Lower leg skin (tissue), 4 donors: ENCODE data around the gene SETX. TPM values are rescaled to one million over a fixed set of nuclear protein-coding genes. Genes with fewer than 3 reads are reported as not detected.

Experiments
- DNase-seq, 2 donors: peaks; one replicate each; pipeline ENCODE4 v3.0.0-alpha.2; 2019; ENCODE audit warnings: low spot score in 2 of 2
- H3K4me3 ChIP-seq: fragments of 200-600 bp; sonication (generic); 2 replicates; pipeline ENCODE4 v1.5.1; 2017; ENCODE audit warnings: mild to moderate bottlenecking, low read depth; ENCODE audit not compliant: poor library complexity, severe bottlenecking
- POLR2A ChIP-seq, 2 donors: fragments of 450-650 bp; IDR thresholded peaks; one replicate each; pipeline ENCODE4 v1.6.1; 2016 to 2017; ENCODE audit warnings: antibody characterized with exemption in 2 of 2, mild to moderate bottlenecking in 1 of 2, moderate library complexity in 1 of 2
- WGBS, 2 donors: methylation state at CpG; one replicate each; pipeline ENCODE4 v1.1.5; 2018; 5-methylcytosine and 5-hydroxymethylcytosine counted together
- intact Hi-C: fragments of 100-400 bp; cut with DNase I; formaldehyde crosslinking; loops from one replicate; pipeline ENCODE4 v1.15.0; 2023; ENCODE audit warnings: low total_unique reads
- total RNA-seq, 4 donors: library from RNA; depleted of rRNA; stranded (reverse); fragments of >200 nt; gene quantifications; one replicate each; pipeline ENCODE4 v1.1.0, GENCODE V29; 2016
- TF ChIP-seq, protein P1 (sequence below), 3 donors: fragments of 450-650 bp; IDR thresholded peaks; one replicate each; pipeline ENCODE4 v1.5.1; 2016; ENCODE audit warnings: antibody characterized with exemption in 3 of 3, mild to moderate bottlenecking in 3 of 3, moderate library complexity in 2 of 3

SETX gene
- total RNA-seq, 4 donors from 2014 or later: 32.8 to 38.7 (median 35.9) TPM

DNA sequence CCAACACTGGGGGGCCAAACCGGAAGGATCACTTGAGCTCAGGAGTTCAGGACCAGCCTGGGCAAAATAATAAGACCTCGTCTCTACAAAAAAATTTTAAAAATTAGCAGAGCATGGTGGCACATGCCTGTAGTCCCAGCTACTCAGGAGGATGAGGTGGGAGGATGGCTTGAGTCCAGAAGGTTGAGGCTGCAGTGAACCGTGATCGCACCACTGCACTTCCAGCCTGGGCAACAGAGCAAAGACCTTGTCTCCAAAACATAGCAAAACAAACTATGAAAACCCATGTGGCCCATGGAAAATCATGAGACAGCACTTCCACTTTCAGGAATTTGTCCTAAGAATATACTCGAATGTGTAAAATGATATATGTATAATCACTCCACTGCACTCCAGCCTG, 6.1 kb downstream of the SETX start:
- H3K4me3 ChIP-seq: no peak overlapping the region
- TF ChIP-seq, protein P1, sequence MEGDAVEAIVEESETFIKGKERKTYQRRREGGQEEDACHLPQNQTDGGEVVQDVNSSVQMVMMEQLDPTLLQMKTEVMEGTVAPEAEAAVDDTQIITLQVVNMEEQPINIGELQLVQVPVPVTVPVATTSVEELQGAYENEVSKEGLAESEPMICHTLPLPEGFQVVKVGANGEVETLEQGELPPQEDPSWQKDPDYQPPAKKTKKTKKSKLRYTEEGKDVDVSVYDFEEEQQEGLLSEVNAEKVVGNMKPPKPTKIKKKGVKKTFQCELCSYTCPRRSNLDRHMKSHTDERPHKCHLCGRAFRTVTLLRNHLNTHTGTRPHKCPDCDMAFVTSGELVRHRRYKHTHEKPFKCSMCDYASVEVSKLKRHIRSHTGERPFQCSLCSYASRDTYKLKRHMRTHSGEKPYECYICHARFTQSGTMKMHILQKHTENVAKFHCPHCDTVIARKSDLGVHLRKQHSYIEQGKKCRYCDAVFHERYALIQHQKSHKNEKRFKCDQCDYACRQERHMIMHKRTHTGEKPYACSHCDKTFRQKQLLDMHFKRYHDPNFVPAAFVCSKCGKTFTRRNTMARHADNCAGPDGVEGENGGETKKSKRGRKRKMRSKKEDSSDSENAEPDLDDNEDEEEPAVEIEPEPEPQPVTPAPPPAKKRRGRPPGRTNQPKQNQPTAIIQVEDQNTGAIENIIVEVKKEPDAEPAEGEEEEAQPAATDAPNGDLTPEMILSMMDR (IDR thresholded peaks at IDR 0.05): no peak
- TF ChIP-seq POLR2A (IDR thresholded peaks at IDR 0.05): no peak
- intact Hi-C loops: no loop called here
- no peak for DNase-seq
- WGBS, 2 donors: 52 to 58% methylated on average over 5 of the region's 5 CpGs

GRCh38 chr9:132346177-132346576, 8.6 kb downstream of the SETX start:
- intact Hi-C loops: no loop called here
- WGBS, 2 donors: 82 to 89% methylated on average over 5 of the region's 5 CpGs
- no peak for TF ChIP-seq POLR2A (IDR thresholded peaks at IDR 0.05)
- TF ChIP-seq, protein P1 (IDR thresholded peaks at IDR 0.05): no peak

GRCh38 chr9:132341177-132341840, 13.5 kb downstream of the SETX start:
- no peak for DNase-seq
- intact Hi-C loops: no loop called here
- no peak overlapping the region for H3K4me3 ChIP-seq
- no peak for TF ChIP-seq POLR2A (IDR thresholded peaks at IDR 0.05)
- TF ChIP-seq, protein P1 (IDR thresholded peaks at IDR 0.05): no peak
- WGBS, 2 donors: 73 to 77% methylated on average over 9 of the region's 9 CpGs

More at GRCh38 chr9:132346177-132346576, 8.6 kb downstream of the SETX start:
- DNase-seq: no peak
- H3K4me3 ChIP-seq: no peak overlapping the region

- no peak for DNase-seq
- intact Hi-C loops: no loop called here
- H3K4me3 ChIP-seq: no peak overlapping the region
- WGBS, 2 donors: 96% methylated on average over 3 of the region's 3 CpGs
- TF ChIP-seq, protein P1 (IDR thresholded peaks at IDR 0.05): no peak
- no peak for TF ChIP-seq POLR2A (IDR thresholded peaks at IDR 0.05)
These were observed 20.4 kb downstream of the SETX start for GRCh38 chr9:132334364-132334763.

DNA sequence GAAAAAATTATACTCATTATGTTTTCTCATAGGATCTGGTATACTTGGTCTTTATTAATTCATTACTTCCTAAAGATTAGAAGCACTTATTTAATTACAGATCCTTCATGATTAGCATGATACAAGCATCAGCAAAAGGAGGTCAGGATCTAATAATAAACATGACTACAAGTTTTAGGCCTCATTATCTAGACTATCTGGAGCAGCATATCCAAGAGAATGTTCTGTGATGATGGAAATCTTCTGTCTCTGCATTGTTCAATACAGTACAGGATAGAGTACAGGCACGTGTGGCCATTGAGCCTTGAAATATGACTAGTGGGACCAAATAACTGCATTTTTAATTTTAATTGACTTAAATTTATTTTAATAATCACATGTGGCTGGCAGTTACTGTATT, 21.2 kb downstream of the SETX start:
- H3K4me3 ChIP-seq: no peak overlapping the region
- TF ChIP-seq POLR2A (IDR thresholded peaks at IDR 0.05): no peak
- TF ChIP-seq, protein P1 (IDR thresholded peaks at IDR 0.05): no peak
- WGBS, 2 donors: 85 to 96% methylated on average over 1 of the region's 1 CpG
- intact Hi-C loops: no loop called here
- DNase-seq: no peak

DNA sequence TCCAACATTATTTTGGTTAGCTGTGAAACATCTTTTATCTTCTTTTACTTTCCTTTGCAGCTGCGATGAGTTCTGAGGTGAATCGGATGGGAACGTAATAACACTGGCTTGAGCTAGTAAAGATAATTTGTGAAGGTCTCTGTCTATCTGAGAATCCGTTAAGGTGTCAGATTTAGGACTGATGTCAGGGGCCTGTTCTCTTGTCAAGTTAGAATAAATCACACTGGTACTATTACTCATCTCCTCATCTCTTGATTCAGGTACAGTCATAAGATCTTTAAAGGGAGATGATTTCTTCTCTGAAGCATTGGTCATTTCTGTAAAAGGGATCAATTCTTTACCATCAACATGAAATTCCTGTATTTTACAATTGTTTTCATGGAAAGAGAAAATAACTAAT, 26.2 kb downstream of the SETX start:
- TF ChIP-seq, protein P1 (IDR thresholded peaks at IDR 0.05): no peak
- TF ChIP-seq POLR2A (IDR thresholded peaks at IDR 0.05): no peak
- 95 to 97% methylated on average over 4 of the region's 4 CpGs for WGBS, 2 donors
- no peak for DNase-seq
- intact Hi-C loops: no loop called here
- H3K4me3 ChIP-seq: no peak overlapping the region
